NCI-H2196 (cell line): ENCODE measurements around the gene ZNF648.
"Not testable (repeated sequence)": the region's sequence is repeated elsewhere in the genome, so short reads cannot be mapped to it uniquely, and the experiment has no call there.

Source experiments
- DNase-seq: peaks from one replicate; lab custom pipeline; 2025; ENCODE audit not compliant: unreplicated experiment; lab: John Stamatoyannopoulos, UW

ZNF648 gene

GRCh38 chr1:182061594-182061993 lies at the start of gene ZNF648:
TSS of gene ZNF648 (minus strand) at chr1:182061712. CDS start at chr1:182058010, 3,702 bp downstream.
- DNase-seq: no peak

GRCh38 chr1:182110635-182111034 lies 49.1 kb upstream of the ZNF648 start:
- DNase-seq: no peak

GRCh38 chr1:182109771-182110170 lies 48.3 kb upstream of the ZNF648 start:
- no peak for DNase-seq

GRCh38 chr1:182107209-182107608 lies 45.7 kb upstream of the ZNF648 start:
- no peak for DNase-seq

- no peak for DNase-seq
These were observed 40.5 kb upstream of the ZNF648 start for GRCh38 chr1:182102043-182102416.

- no peak for DNase-seq
These were observed 40.0 kb upstream of the ZNF648 start for GRCh38 chr1:182101415-182102042.

GRCh38 chr1:182098301-182098700 lies 36.8 kb upstream of the ZNF648 start:
- DNase-seq: no peak

GRCh38 chr1:182095946-182096345 lies 34.4 kb upstream of the ZNF648 start:
- no peak for DNase-seq

- not testable (repeated sequence) for DNase-seq
These were observed 33.0 kb upstream of the ZNF648 start for GRCh38 chr1:182094514-182095005.

GRCh38 chr1:182093781-182094180 lies 32.3 kb upstream of the ZNF648 start:
- no peak for DNase-seq

GRCh38 chr1:182092336-182092735 lies 30.8 kb upstream of the ZNF648 start:
- no peak for DNase-seq

GRCh38 chr1:182091083-182091482 lies 29.6 kb upstream of the ZNF648 start:
- DNase-seq: no peak

GRCh38 chr1:182087719-182088350 lies 26.3 kb upstream of the ZNF648 start:
- no peak for DNase-seq

- DNase-seq: no peak
These were observed 25.8 kb upstream of the ZNF648 start for GRCh38 chr1:182087304-182087703.

GRCh38 chr1:182086620-182087019 lies 25.1 kb upstream of the ZNF648 start:
- no peak for DNase-seq

GRCh38 chr1:182086136-182086535 lies 24.6 kb upstream of the ZNF648 start:
- DNase-seq: no peak

GRCh38 chr1:182085726-182086125 lies 24.2 kb upstream of the ZNF648 start:
- no peak for DNase-seq

GRCh38 chr1:182084487-182085316 lies 23.2 kb upstream of the ZNF648 start:
- peak; percentile 75 for DNase-seq

- no peak for DNase-seq
These were observed 22.5 kb upstream of the ZNF648 start for GRCh38 chr1:182083851-182084486.

- peak; percentile 48 for DNase-seq
These were observed 19.6 kb upstream of the ZNF648 start for GRCh38 chr1:182080955-182081582.

GRCh38 chr1:182080040-182080439 lies 18.5 kb upstream of the ZNF648 start:
- DNase-seq: no peak
